ENCODE results near the gene ELOB. TPM values are rescaled to one million over a fixed set of nuclear protein-coding genes. Genes with fewer than 3 reads are reported as not detected.

ELOB gene
- total RNA-seq, 4 donors from 2014 or later = 216 to 970 (median 375) TPM

GRCh38 chr16:2749476-2749875, 27.6 kb downstream of the ELOB start:
- DNase-seq = no peak
- intact Hi-C loops (cut with DNase I; ENCODE audit: low total_unique reads) = no loop called here
- in situ Hi-C loops (cut with MboI; ENCODE audit: low sequenced_read_pairs in 4 of 4) = no loop called here
- peaks cover 0 to 5% of the 10 kb centered on the region in 2 donors for H3K36me3 ChIP-seq
- no peak overlapping the region for H3K27ac ChIP-seq
- H3K4me1 ChIP-seq = peaks cover 13 to 18% of the 10 kb centered on the region in 2 donors
- H3K4me3 ChIP-seq = no peak overlapping the region
- no peaks in the 10 kb centered on the region for H3K9me3 ChIP-seq
- no peaks in the 10 kb centered on the region for H3K27me3 ChIP-seq
- TF ChIP-seq, protein P1, sequence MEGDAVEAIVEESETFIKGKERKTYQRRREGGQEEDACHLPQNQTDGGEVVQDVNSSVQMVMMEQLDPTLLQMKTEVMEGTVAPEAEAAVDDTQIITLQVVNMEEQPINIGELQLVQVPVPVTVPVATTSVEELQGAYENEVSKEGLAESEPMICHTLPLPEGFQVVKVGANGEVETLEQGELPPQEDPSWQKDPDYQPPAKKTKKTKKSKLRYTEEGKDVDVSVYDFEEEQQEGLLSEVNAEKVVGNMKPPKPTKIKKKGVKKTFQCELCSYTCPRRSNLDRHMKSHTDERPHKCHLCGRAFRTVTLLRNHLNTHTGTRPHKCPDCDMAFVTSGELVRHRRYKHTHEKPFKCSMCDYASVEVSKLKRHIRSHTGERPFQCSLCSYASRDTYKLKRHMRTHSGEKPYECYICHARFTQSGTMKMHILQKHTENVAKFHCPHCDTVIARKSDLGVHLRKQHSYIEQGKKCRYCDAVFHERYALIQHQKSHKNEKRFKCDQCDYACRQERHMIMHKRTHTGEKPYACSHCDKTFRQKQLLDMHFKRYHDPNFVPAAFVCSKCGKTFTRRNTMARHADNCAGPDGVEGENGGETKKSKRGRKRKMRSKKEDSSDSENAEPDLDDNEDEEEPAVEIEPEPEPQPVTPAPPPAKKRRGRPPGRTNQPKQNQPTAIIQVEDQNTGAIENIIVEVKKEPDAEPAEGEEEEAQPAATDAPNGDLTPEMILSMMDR (IDR thresholded peaks at IDR 0.05 in 4 of 5, conservative IDR thresholded peaks at IDR 0.05 in 1 of 5) = no peak
- no peak for TF ChIP-seq POLR2A (IDR thresholded peaks at IDR 0.05)
- no peak for ATAC-seq

DNA sequence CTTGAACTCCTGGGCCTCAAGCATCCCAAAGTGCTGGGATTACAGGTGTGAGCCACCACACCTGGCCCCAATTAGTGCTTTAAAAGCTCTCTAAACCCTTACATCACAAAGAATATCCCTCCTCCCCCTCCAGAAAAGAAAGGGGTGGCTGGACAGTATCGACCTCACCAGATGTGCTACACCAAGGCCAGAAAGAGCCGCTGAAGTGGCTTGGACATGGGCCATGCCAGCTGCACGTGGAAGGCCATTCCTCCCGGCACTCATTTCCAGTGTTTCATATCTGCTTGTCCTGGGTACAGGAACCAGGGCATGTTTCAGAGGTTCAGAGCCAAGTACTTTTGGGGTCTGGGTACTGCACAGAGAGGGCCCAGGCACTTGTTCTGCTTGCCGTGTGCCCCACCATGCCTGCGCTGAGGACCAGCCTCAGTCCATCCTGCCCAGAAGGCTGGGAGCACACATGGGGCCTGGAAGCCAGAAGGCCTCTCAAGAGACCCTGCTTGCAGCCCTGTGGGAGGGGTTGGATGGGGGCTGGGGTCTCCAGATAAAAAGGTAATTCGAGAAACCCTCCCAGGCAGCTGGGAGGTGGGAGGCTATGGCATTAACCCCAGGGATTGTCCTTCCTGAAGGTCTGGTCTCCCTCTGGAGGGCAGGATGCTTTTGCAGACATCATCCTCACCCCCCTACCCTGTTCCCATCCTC, 28.2 kb downstream of the ELOB start:
- no peak for TF ChIP-seq POLR2A (IDR thresholded peaks at IDR 0.05)
- TF ChIP-seq, protein P1 (IDR thresholded peaks at IDR 0.05 in 4 of 5, conservative IDR thresholded peaks at IDR 0.05 in 1 of 5) = no peak
- no peak overlapping the region for H3K4me3 ChIP-seq
- in situ Hi-C loops (cut with MboI; ENCODE audit: low sequenced_read_pairs in 4 of 4) = no loop called here
- no peaks in the 10 kb centered on the region for H3K27me3 ChIP-seq
- peaks cover 0 to 5% of the 10 kb centered on the region in 2 donors for H3K36me3 ChIP-seq
- no peak overlapping the region for H3K27ac ChIP-seq
- no peaks in the 10 kb centered on the region for H3K9me3 ChIP-seq
- intact Hi-C loops (cut with DNase I; ENCODE audit: low total_unique reads) = no loop called here
- peaks cover 8 to 13% of the 10 kb centered on the region in 2 donors for H3K4me1 ChIP-seq
- ATAC-seq = no peak
- no peak for DNase-seq

DNA sequence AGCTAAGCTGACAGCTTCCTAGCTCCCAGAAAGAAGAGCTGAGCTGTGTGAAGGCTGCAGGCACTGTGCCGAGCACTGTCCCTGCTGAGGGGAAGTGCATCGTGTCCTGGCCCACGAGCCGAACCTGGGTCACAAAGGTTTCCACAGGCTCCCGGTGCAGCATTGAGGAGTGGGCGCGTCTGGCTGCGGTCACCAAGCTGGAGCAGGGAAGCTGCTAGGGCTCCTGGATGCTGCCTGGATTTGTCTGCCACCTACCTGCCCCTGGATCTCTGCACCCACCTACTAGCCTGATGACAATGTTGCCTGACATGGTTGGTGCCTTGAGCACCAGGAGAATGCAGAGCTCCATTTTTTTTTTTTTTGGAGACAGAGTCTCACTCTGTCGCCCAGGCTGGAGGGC, 31.1 kb downstream of the ELOB start:
- H3K27me3 ChIP-seq = no peaks in the 10 kb centered on the region
- no peak overlapping the region for H3K27ac ChIP-seq
- H3K4me3 ChIP-seq = no peak overlapping the region
- intact Hi-C loops (cut with DNase I; ENCODE audit: low total_unique reads) (no loop called here), in situ Hi-C loops (cut with MboI; ENCODE audit: low sequenced_read_pairs in 4 of 4) (no loop called here)
- no peaks in the 10 kb centered on the region for H3K9me3 ChIP-seq
- ATAC-seq (no peak), DNase-seq (no peak)
- peaks cover 0 to 2% of the 10 kb centered on the region in 2 donors for H3K4me1 ChIP-seq
- TF ChIP-seq, protein P1 (IDR thresholded peaks at IDR 0.05 in 4 of 5, conservative IDR thresholded peaks at IDR 0.05 in 1 of 5) = no peak
- TF ChIP-seq POLR2A (IDR thresholded peaks at IDR 0.05) = no peak
- peaks cover 0 to under 1% of the 10 kb centered on the region in 2 donors for H3K36me3 ChIP-seq

DNA sequence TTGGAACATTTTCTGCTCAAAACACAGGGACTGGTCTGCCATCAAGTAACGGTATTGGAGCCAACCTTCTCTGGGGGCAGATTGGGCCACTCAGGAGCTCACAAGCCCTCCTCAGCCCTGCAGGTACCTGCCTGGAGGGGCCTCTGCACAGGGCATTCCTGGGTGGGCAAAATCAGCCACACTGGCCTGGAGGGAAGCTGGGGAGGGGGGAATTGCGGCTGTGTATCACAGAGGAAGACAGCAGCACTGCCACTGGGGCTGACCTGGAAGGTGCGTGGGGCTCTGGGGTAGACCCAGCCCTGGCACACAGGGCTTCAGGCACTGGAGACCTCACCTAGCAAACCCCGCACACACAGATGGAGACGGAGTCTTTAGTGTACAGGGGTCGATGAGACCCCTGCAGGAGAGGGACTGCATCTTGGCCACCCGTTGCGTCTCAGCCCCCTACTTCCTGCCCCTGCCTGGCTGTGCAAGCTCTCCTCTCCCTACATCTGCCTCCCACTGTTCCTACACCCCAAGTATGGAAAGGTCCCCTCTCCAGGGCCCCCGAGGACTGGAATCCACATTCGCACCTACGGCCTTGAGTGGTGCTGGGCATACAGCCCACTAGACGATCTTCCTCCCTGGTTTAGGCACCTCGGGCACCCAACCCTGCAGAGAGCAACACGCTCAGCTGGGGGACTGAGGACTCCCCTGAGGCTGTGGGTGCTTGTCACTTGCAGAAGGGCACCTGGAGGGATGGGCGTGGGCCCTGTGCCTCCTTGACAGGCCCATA, 31.8 kb downstream of the ELOB start:
- DNase-seq = no peak
- TF ChIP-seq, protein P1 (IDR thresholded peaks at IDR 0.05 in 4 of 5, conservative IDR thresholded peaks at IDR 0.05 in 1 of 5) = no peak
- TF ChIP-seq POLR2A (IDR thresholded peaks at IDR 0.05) = no peak
- Histone ChIP-seq H3K4me1 (no peaks in the 10 kb centered on the region), H3K9me3 (no peaks in the 10 kb centered on the region), H3K27ac (no peak overlapping the region), H3K27me3 (no peaks in the 10 kb centered on the region), H3K4me3 (no peak overlapping the region), H3K36me3 (no peaks in the 10 kb centered on the region)
- ATAC-seq = no peak
- in situ Hi-C loops (cut with MboI; ENCODE audit: low sequenced_read_pairs in 4 of 4) = no loop called here
- intact Hi-C loops (cut with DNase I; ENCODE audit: low total_unique reads) = no loop called here
